RWPE1 (cell line): ENCODE results near the gene ATG4D.
A peak's percentile ranks its signal among the peaks of the same experiment; 100 is the strongest.

Experiments
- CTCF ChIA-PET: fragments of 350-600 bp; sonication (Branson Sonifier 250); formaldehyde crosslinking; extraction: SDS; loops from one replicate; lab custom pipeline; 2021; lab: Yijun Ruan, JAX
- POLR2A ChIA-PET: fragments of 400-600 bp; formaldehyde crosslinking; extraction: SDS; loops from one replicate; lab custom pipeline; 2020; ENCODE audit warnings: antibody characterized with exemption; ENCODE audit not compliant: low non-redundant PET; lab: Yijun Ruan, JAX
- DNase-seq: peaks from one replicate; pipeline ENCODE4 v3.0.0; 2012; ENCODE audit warnings: low spot score
- H3K27ac ChIP-seq: fragments of 450-650 bp; 2 replicates; pipeline ENCODE4 v1.5.1; 2017
- CTCF ChIP-seq: fragments of 450-650 bp; conservative IDR thresholded peaks from 2 replicates; pipeline ENCODE4 v1.5.1; 2017; ENCODE audit warnings: low read depth, mild to moderate bottlenecking

ATG4D gene

GRCh38 chr19:10517760-10518443 is 25.8 kb upstream of the ATG4D start:
- no peak for TF ChIP-seq CTCF
- ChIA-PET CTCF (interaction anchor here (0.6 to 2.0 kb wide), 4 partner anchors 8 to 187 kb away, joined by 3 to 8 read pairs (median 4); no protein-coding TSS in a partner anchor), POLR2A (interaction anchor here (0.8 kb wide), 1 partner anchor 9 kb away, joined by 5 read pairs; no protein-coding TSS in a partner anchor)
- H3K27ac ChIP-seq = peak overlapping the region; percentile 91
- DNase-seq = peak; percentile 70

- H3K27ac ChIP-seq = peak overlapping the region; percentile 91
- DNase-seq = no peak
- CTCF ChIA-PET = interaction anchor here (1.3 to 2.0 kb wide), 2 partner anchors 23 to 35 kb away, joined by 4 to 6 read pairs; no protein-coding TSS in a partner anchor
- no peak for TF ChIP-seq CTCF
- POLR2A ChIA-PET = no interaction called here
These were observed 25.0 kb upstream of the ATG4D start for GRCh38 chr19:10518444-10519361.

GRCh38 chr19:10519421-10519820 is 24.3 kb upstream of the ATG4D start:
- POLR2A ChIA-PET = no interaction called here
- no peak for DNase-seq
- no peak for TF ChIP-seq CTCF
- H3K27ac ChIP-seq = peak overlapping the region; percentile 91
- CTCF ChIA-PET = interaction anchor here (1.3 kb wide), 1 partner anchor 36 kb away, joined by 4 read pairs; no protein-coding TSS in a partner anchor

- POLR2A ChIA-PET = interaction anchor here (0.5 kb wide), 1 partner anchor 140 kb away, joined by 4 read pairs; no protein-coding TSS in a partner anchor
- DNase-seq = peak; percentile 81
- peak overlapping the region; percentile 91 for H3K27ac ChIP-seq
- CTCF ChIA-PET = interaction anchor here (0.6 to 1.5 kb wide), 4 partner anchors 37 to 251 kb away, joined by 3 to 6 read pairs (median 4); no protein-coding TSS in a partner anchor
- TF ChIP-seq CTCF = no peak
These were observed 22.9 kb upstream of the ATG4D start for GRCh38 chr19:10520652-10521318.

GRCh38 chr19:10521461-10522171 is 22.1 kb upstream of the ATG4D start:
- CTCF ChIA-PET = interaction anchor here (1.3 to 1.5 kb wide), 2 partner anchors 38 to 118 kb away, joined by 3 to 12 read pairs; no protein-coding TSS in a partner anchor
- no peak for DNase-seq
- POLR2A ChIA-PET = no interaction called here
- TF ChIP-seq CTCF = no peak
- H3K27ac ChIP-seq = peak overlapping the region; percentile 91
